Activated CD8-positive, alpha-beta T cell treated with anti-CD3 and anti-CD28 coated beads for 36 hours (primary cell): ENCODE measurements around the gene PCCA. TPM values are rescaled to one million over a fixed set of nuclear protein-coding genes. Genes with fewer than 3 reads are reported as not detected.

Experiments
- ATAC-seq: fragments of 200-7000 bp; cut with Tn5 transposase; one replicate; pipeline ENCODE4 v1.10.0; 2021; ENCODE audit warnings: mild to moderate bottlenecking, moderate library complexity
- CTCF ChIA-PET: fragments of 350-600 bp; sonication (Branson Sonifier 250); formaldehyde crosslinking; loops from one replicate; lab custom pipeline; 2021; ENCODE audit warnings: antibody characterized with exemption; lab: Charles Lee
- POLR2A ChIA-PET: fragments of 350-600 bp; sonication (Branson Sonifier 250); formaldehyde crosslinking; loops from one replicate; lab custom pipeline; 2021; ENCODE audit warnings: antibody characterized with exemption; lab: Charles Lee
- DNase-seq: peaks from one replicate; pipeline ENCODE4 v3.0.0-alpha.2; 2020
- H3K27ac Mint-ChIP-seq: one replicate; pipeline ENCODE4 v1.8.0; 2021; ENCODE audit warnings: mild to moderate bottlenecking, mixed read lengths
- H3K27me3 Mint-ChIP-seq: one replicate; pipeline ENCODE4 v1.8.0; 2021; ENCODE audit warnings: mixed read lengths
- H3K36me3 Mint-ChIP-seq: one replicate; pipeline ENCODE4 v1.8.0; 2021; ENCODE audit warnings: low read depth, mixed read lengths
- H3K4me1 Mint-ChIP-seq: one replicate; pipeline ENCODE4 v1.8.0; 2021; ENCODE audit warnings: low read depth, mixed read lengths
- H3K4me3 Mint-ChIP-seq: one replicate; pipeline ENCODE4 v1.8.0; 2021; ENCODE audit warnings: mild to moderate bottlenecking, moderate library complexity, mixed read lengths
- H3K9me3 Mint-ChIP-seq: one replicate; pipeline ENCODE4 v1.8.0; 2021; ENCODE audit warnings: mixed read lengths
- CTCF ChIP-seq: fragments of 200-600 bp; IDR thresholded peaks from one replicate; pipeline ENCODE4 v1.8.0; 2022; ENCODE audit warnings: antibody characterized with exemption, mild to moderate bottlenecking
- intact Hi-C: fragments of 100-400 bp; cut with micrococcal nuclease; formaldehyde crosslinking; loops from one replicate; pipeline ENCODE4 v1.10.0; 2022
- total RNA-seq, 2 experiments: library from RNA; stranded (reverse); gene quantifications; one replicate each; pipeline ENCODE4 v1.2.3, GENCODE V29; 2021

The PCCA gene
- total RNA-seq, 2 experiments from 2014 or later: 8.4 to 9.2 TPM

- H3K4me1 Mint-ChIP-seq: peaks cover 8% of the 10 kb centered on the region
- no peaks in the 10 kb centered on the region for H3K9me3 Mint-ChIP-seq
- no peak for TF ChIP-seq CTCF
- ChIA-PET CTCF (interaction anchor here (2.6 kb wide), 1 partner anchor 11 kb away, joined by 8 read pairs; no protein-coding TSS in a partner anchor), POLR2A (no interaction called here)
- H3K27me3 Mint-ChIP-seq: no peaks in the 10 kb centered on the region
- ATAC-seq (no peak), DNase-seq (no peak)
- no peak overlapping the region for H3K4me3 Mint-ChIP-seq
- H3K27ac Mint-ChIP-seq: no peak overlapping the region
- intact Hi-C loops: no loop called here
- no peaks in the 10 kb centered on the region for H3K36me3 Mint-ChIP-seq
These were observed 436.8 kb downstream of the PCCA start for GRCh38 chr13:100525453-100526317.

DNA sequence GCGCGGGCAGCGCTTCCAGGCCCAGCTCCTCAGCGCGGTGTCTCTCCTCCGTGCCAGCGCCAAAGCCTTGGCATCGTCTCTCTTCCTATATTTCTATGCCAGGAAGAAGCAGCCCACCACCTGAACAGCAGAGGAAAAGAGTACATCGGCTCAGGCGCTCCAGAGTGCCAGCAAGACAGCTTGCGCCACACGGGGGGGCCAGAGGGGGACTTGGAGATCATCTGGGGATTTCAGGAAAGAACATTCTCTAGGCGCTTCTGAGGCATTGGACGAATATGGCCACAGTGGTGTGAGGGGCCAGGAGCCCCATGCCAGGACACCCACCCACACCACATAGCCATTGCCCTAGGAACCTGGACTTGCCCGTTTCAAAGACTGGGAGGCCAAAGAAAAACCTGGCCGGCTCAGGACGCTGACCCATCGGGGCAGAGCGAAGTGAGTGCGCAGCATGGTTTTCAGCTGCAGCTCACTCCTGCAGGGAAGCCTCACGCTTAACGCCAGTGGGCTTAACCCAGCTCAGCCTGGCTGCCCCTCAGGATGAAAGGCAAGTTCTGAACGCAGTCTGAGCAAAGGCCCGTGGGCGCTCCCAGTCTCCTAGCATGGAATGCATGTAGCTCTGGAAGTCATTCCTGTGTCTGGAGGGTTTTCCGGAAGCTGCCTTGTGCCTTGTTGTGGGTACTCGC lies 437.6 kb downstream of the PCCA start:
- no peaks in the 10 kb centered on the region for H3K36me3 Mint-ChIP-seq
- H3K4me1 Mint-ChIP-seq: peaks cover 6% of the 10 kb centered on the region
- DNase-seq (no peak), ATAC-seq (no peak)
- H3K4me3 Mint-ChIP-seq: no peak overlapping the region
- H3K27me3 Mint-ChIP-seq: no peaks in the 10 kb centered on the region
- ChIA-PET CTCF (interaction anchor here (0.9 to 2.6 kb wide), 2 partner anchors 9 to 12 kb away, joined by 3 to 8 read pairs; no protein-coding TSS in a partner anchor), POLR2A (no interaction called here)
- H3K9me3 Mint-ChIP-seq: no peaks in the 10 kb centered on the region
- TF ChIP-seq CTCF: no peak
- intact Hi-C loops: no loop called here
- no peak overlapping the region for H3K27ac Mint-ChIP-seq

GRCh38 chr13:100527644-100528043 lies 438.8 kb downstream of the PCCA start:
- ATAC-seq: no peak
- intact Hi-C loops: no loop called here
- no peak for TF ChIP-seq CTCF
- ChIA-PET CTCF (interaction anchor here (2.6 kb wide), 1 partner anchor 13 kb away, joined by 8 read pairs; no protein-coding TSS in a partner anchor), POLR2A (interaction anchor here (0.5 kb wide), 1 partner anchor 844 kb away, joined by 3 read pairs; no protein-coding TSS in a partner anchor)
- no peak overlapping the region for H3K27ac Mint-ChIP-seq
- no peak for DNase-seq
- no peaks in the 10 kb centered on the region for H3K27me3 Mint-ChIP-seq
- H3K4me3 Mint-ChIP-seq: no peak overlapping the region
- H3K36me3 Mint-ChIP-seq: no peaks in the 10 kb centered on the region
- no peaks in the 10 kb centered on the region for H3K9me3 Mint-ChIP-seq
- no peaks in the 10 kb centered on the region for H3K4me1 Mint-ChIP-seq

DNA sequence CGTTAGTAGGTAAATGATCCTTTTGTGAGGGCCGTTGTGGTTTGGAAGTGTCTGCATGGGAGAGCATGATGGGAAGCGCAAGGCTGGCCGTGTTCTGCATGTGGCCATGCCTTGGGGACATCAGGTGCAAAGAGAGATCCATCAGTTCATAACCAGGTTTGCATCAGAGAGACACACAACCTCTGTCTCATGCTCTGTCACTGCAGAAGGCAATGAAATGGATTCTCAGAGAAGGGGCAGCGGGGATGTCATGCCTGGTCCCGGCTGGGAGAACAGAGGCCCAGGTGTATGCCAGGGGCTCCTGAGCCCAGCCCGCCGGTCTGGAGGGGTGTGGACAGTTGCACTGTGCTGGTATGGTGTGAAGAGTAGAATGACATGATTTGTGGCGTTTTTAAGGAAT lies 439.5 kb downstream of the PCCA start:
- H3K4me3 Mint-ChIP-seq: no peak overlapping the region
- no peaks in the 10 kb centered on the region for H3K9me3 Mint-ChIP-seq

More for the DNA sequence above, 439.5 kb downstream of the PCCA start:
- Mint-ChIP-seq H3K36me3 (no peaks in the 10 kb centered on the region), H3K27me3 (no peaks in the 10 kb centered on the region), H3K4me1 (no peaks in the 10 kb centered on the region), H3K27ac (no peak overlapping the region)
- CTCF ChIA-PET: interaction anchor here (2.6 kb wide), 1 partner anchor 14 kb away, joined by 8 read pairs; no protein-coding TSS in a partner anchor
- intact Hi-C loops: no loop called here
- DNase-seq (no peak), ATAC-seq (no peak)
- POLR2A ChIA-PET: no interaction called here
- no peak for TF ChIP-seq CTCF
